ENCODE results near the gene NRROS.
"Not testable (repeated sequence)": the region's sequence is repeated elsewhere in the genome, so short reads cannot be mapped to it uniquely, and the experiment has no call there.

Gene NRROS

DNA sequence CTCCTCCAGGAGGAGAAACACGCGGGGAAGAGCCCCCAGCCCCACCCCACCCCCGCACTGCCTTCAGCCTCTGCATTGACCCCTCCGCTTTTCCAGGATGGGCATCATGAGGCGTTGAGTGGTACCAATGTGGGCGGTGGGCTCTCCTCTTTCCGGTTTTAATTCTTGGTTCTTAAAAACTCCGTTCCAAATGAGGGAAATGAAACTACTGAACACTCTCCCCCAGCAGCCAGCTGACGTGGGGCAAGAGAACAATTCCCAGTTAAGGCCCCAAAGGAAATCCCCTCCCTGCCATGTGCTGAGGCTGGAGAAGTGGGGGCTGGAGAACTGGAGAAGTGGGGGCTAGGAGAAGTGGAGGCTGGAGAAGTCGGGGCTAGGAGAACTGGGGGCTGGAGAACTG is 5.3 kb upstream of the NRROS start:
- Histone ChIP-seq H3K36me3 (replicated peaks; ENCODE audit: insufficient read depth, low read length) (no peaks in the 10 kb centered on the region), H3K4me3 (ENCODE audit: low read length) (no peak overlapping the region), H4K20me1 (ENCODE audit: insufficient read depth, low read length) (no peaks in the 10 kb centered on the region), H3F3A (ENCODE audit: insufficient read depth, low read length) (peaks cover 24% of the 10 kb centered on the region), H3K79me2 (ENCODE audit: low read length) (peaks cover 5% of the 10 kb centered on the region; the same call in 1 of the 2 replicates), H3K27ac (ENCODE audit: low read length) (no peak overlapping the region), H3K27me3 (replicated peaks; ENCODE audit: insufficient read depth, low read length) (no peaks in the 10 kb centered on the region), H3K9me3 (replicated peaks; ENCODE audit: insufficient read depth, low read length) (no peaks in the 10 kb centered on the region), H3K4me1 (ENCODE audit: low read length) (peaks cover 26% of the 10 kb centered on the region), H2AFZ (ENCODE audit: low read length) (no peak overlapping the region), H3K9ac (ENCODE audit: low read length) (no peak overlapping the region), H3K4me2 (ENCODE audit: low read depth, low read length) (no peak overlapping the region; the same call in 1 of the 2 replicates), H3K9me2 (replicated peaks; ENCODE audit: insufficient read depth, low read length) (no peaks in the 10 kb centered on the region)
- TF ChIP-seq EZH2 (optimal IDR thresholded peaks at IDR 0.05; ENCODE audit: low read depth, low read length) (no peak), CTCF (IDR thresholded peaks at IDR 0.05; ENCODE audit: low read length) (no peak), EZH2phosphoT487 (IDR thresholded peaks at IDR 0.05; ENCODE audit: low read length) (no peak)
- DNase-seq = no peak

GRCh38 chr3:196634829-196635228 is 4.7 kb upstream of the NRROS start:
- no peak for TF ChIP-seq EZH2 (optimal IDR thresholded peaks at IDR 0.05; ENCODE audit: low read depth, low read length)
- TF ChIP-seq EZH2phosphoT487 (IDR thresholded peaks at IDR 0.05; ENCODE audit: low read length) = no peak
- TF ChIP-seq CTCF (IDR thresholded peaks at IDR 0.05; ENCODE audit: low read length) = no peak
- Histone ChIP-seq H3K9me2 (replicated peaks; ENCODE audit: insufficient read depth, low read length) (no peaks in the 10 kb centered on the region), H3K27ac (ENCODE audit: low read length) (no peak overlapping the region), H3K79me2 (ENCODE audit: low read length) (peaks cover 8% of the 10 kb centered on the region), H3K4me2 (ENCODE audit: low read depth, low read length) (no peak overlapping the region), H3K36me3 (replicated peaks; ENCODE audit: insufficient read depth, low read length) (no peaks in the 10 kb centered on the region), H3K9ac (ENCODE audit: low read length) (no peak overlapping the region), H3K27me3 (replicated peaks; ENCODE audit: insufficient read depth, low read length) (no peaks in the 10 kb centered on the region), H3K4me3 (ENCODE audit: low read length) (no peak overlapping the region), H2AFZ (ENCODE audit: low read length) (no peak overlapping the region), H3K9me3 (replicated peaks; ENCODE audit: insufficient read depth, low read length) (no peaks in the 10 kb centered on the region), H3F3A (ENCODE audit: insufficient read depth, low read length) (peaks cover 28% of the 10 kb centered on the region), H3K4me1 (ENCODE audit: low read length) (peaks cover 25% of the 10 kb centered on the region), H4K20me1 (ENCODE audit: insufficient read depth, low read length) (no peaks in the 10 kb centered on the region)
- no peak for DNase-seq

DNA sequence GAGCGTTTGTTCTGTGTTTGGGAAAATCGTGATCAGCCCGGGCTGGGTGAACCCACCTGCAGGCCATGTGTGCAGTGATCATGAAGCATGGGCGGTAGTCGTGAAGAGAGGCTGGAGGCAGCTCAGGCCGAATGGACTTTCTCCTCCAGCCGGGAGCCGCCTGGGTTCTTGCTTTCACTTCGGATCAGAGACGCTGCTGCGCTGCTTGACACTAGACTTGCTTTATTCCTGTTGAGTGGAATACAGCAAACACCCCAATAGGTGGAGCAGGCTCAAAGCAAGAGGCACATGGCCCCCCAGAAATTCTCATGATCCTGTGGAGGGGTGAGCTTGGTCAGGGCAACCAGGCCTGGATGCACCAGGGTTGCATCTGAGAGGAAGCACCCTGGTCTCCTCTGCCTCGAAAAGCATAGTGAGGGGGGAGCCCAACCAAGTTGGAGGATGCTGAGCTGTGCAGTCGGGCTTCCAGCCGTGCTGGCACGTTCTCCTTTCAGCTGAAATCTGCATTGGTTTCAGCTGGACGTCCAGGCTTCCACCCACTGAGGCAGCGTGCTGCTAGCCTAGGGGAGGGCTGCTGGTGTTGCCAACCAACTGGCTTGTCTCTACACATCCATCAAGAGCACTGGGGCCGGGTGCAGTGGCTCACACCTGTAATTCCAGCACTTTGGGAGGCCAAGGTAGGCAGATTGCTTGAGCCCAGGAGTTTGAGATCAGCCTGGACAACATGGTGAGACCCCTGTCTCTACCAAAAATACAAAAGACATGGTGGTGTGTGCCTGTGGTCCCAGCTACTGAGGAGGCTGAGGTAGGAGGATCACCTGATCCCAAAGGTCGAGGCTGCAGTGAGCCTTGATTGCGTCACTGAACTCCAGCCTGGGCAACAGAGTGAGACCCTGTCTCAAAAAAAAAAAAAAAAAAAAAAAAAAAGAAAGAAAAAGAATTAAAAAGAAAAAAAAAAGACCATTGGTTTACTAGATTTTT is 2.8 kb upstream of the NRROS start:
- Histone ChIP-seq H3K27ac (ENCODE audit: low read length) (no peak overlapping the region), H3K4me2 (ENCODE audit: low read depth, low read length) (no peak overlapping the region), H3K4me1 (ENCODE audit: low read length) (peaks cover 21% of the 10 kb centered on the region), H3K9ac (ENCODE audit: low read length) (no peak overlapping the region), H4K20me1 (ENCODE audit: insufficient read depth, low read length) (peaks cover 2% of the 10 kb centered on the region; the same call in 1 of the 2 replicates), H3K36me3 (replicated peaks; ENCODE audit: insufficient read depth, low read length) (no peaks in the 10 kb centered on the region), H3K27me3 (replicated peaks; ENCODE audit: insufficient read depth, low read length) (no peaks in the 10 kb centered on the region), H2AFZ (ENCODE audit: low read length) (no peak overlapping the region), H3K9me2 (replicated peaks; ENCODE audit: insufficient read depth, low read length) (no peaks in the 10 kb centered on the region), H3K4me3 (ENCODE audit: low read length) (no peak overlapping the region), H3K79me2 (ENCODE audit: low read length) (peaks cover 23% of the 10 kb centered on the region), H3F3A (ENCODE audit: insufficient read depth, low read length) (peaks cover 35% of the 10 kb centered on the region), H3K9me3 (replicated peaks; ENCODE audit: insufficient read depth, low read length) (no peaks in the 10 kb centered on the region)
- TF ChIP-seq CTCF (IDR thresholded peaks at IDR 0.05; ENCODE audit: low read length) (no peak), EZH2phosphoT487 (IDR thresholded peaks at IDR 0.05; ENCODE audit: low read length) (no peak), EZH2 (optimal IDR thresholded peaks at IDR 0.05; ENCODE audit: low read depth, low read length) (no peak)
- DNase-seq = no peak

DNA sequence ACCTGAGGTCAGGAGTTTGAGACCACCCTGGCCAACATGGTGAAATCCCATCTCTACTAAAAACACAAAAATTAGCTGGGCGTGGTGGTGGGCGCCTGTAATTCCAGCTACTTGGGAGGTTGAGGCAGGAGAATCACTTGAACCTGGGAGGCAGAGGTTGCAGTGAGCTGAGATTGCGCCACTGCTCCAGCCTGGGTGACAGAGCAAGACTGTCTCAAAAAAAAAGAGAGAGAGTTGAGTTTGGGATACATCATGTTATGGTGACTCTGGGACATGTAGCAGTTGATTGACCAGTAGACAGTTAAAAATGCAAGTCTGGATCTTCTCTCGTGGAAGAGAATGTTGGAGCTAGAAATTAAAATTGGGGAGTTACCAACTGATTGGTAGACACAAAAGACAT is 1.6 kb upstream of the NRROS start:
- H3K9ac ChIP-seq (ENCODE audit: low read length); H3K4me2 ChIP-seq (ENCODE audit: low read depth, low read length); H3K27ac ChIP-seq (ENCODE audit: low read length); H3K36me3 ChIP-seq (replicated peaks; ENCODE audit: insufficient read depth, low read length); H2AFZ ChIP-seq (ENCODE audit: low read length); H3K27me3 ChIP-seq (replicated peaks; ENCODE audit: insufficient read depth, low read length); H3K9me3 ChIP-seq (replicated peaks; ENCODE audit: insufficient read depth, low read length); H4K20me1 ChIP-seq (ENCODE audit: insufficient read depth, low read length); DNase-seq; H3K4me3 ChIP-seq (ENCODE audit: low read length); H3K9me2 ChIP-seq (replicated peaks; ENCODE audit: insufficient read depth, low read length): not testable (repeated sequence)
- peaks cover 34% of the 10 kb centered on the region for H3K79me2 ChIP-seq (ENCODE audit: low read length)
- H3F3A ChIP-seq (ENCODE audit: insufficient read depth, low read length) = peaks cover 24% of the 10 kb centered on the region
- peaks cover 28% of the 10 kb centered on the region for H3K4me1 ChIP-seq (ENCODE audit: low read length)

All from MM.1S (cell line).